Naive thymus-derived CD4-positive, alpha-beta T cell (primary cell): ENCODE measurements around the gene MALAT1. TPM values are rescaled to one million over a fixed set of nuclear protein-coding genes. Genes with fewer than 3 reads are reported as not detected.
"Not testable (repeated sequence)": the region's sequence is repeated elsewhere in the genome, so short reads cannot be mapped to it uniquely, and the experiment has no call there.

ENCODE experiments used
- ATAC-seq: fragments of 150-1000 bp; cut with Tn5 transposase; 2 replicates; pipeline ENCODE4 v1.10.0; 2021; ENCODE audit warnings: mild to moderate bottlenecking, moderate library complexity
- CTCF ChIA-PET: fragments of 350-600 bp; sonication (Branson Sonifier 250); formaldehyde crosslinking; loops from one replicate; lab custom pipeline; 2021; ENCODE audit warnings: antibody characterized with exemption; lab: Charles Lee
- POLR2A ChIA-PET: fragments of 350-600 bp; sonication (Branson Sonifier 250); formaldehyde crosslinking; loops from one replicate; lab custom pipeline; 2021; ENCODE audit warnings: antibody characterized with exemption, inconsistent platforms; lab: Charles Lee
- DNase-seq, 9 donors: peaks; one replicate each; pipeline versions ENCODE4 v3.0.0 to v3.0.0-alpha.2; 2020 to 2022; ENCODE audit warnings: mixed read lengths in 1 of 9
- H3K27ac ChIP-seq: one replicate; pipeline ENCODE4 v1.7.0; 2013; ENCODE audit warnings: mild to moderate bottlenecking, low read depth, low read length, moderate library complexity
- H3K27me3 ChIP-seq, 2 donors: one replicate each; pipeline ENCODE4 v1.7.0; 2013; ENCODE audit warnings: low read length in 2 of 2, mild to moderate bottlenecking in 2 of 2, moderate library complexity in 2 of 2; ENCODE audit not compliant: control insufficient read depth in 2 of 2, insufficient read depth in 2 of 2
- H3K36me3 ChIP-seq, 3 experiments: 1 replicate in 2 of 3; 2 replicates in 1 of 3; pipeline ENCODE4 v1.7.0; 2013; ENCODE audit warnings: low read length in 3 of 3, mild to moderate bottlenecking in 3 of 3, moderate library complexity in 1 of 3; ENCODE audit not compliant: insufficient read depth in 3 of 3, control insufficient read depth in 2 of 3
- H3K4me1 ChIP-seq, 2 donors: one replicate each; pipeline ENCODE4 v1.7.0; 2013; ENCODE audit warnings: low read length in 2 of 2, mild to moderate bottlenecking in 2 of 2, moderate library complexity in 1 of 2; ENCODE audit not compliant: control insufficient read depth in 2 of 2, insufficient read depth in 2 of 2
- H3K4me3 ChIP-seq: 2 replicates; pipeline ENCODE4 v1.7.0; 2013; ENCODE audit warnings: mild to moderate bottlenecking, low read length
- H3K9me3 ChIP-seq, 3 experiments: 1 replicate in 2 of 3; 2 replicates in 1 of 3; pipeline ENCODE4 v1.7.0; 2013; ENCODE audit warnings: low read length in 3 of 3; ENCODE audit not compliant: control insufficient read depth in 2 of 3
- H3K27ac Mint-ChIP-seq, 9 donors: one replicate each; pipeline ENCODE4 v1.8.0; 2020 to 2022; ENCODE audit warnings: mixed read lengths in 9 of 9, mild to moderate bottlenecking in 8 of 9, moderate library complexity in 5 of 9, inconsistent platforms in 2 of 9
- H3K27me3 Mint-ChIP-seq, 5 donors: one replicate each; pipeline ENCODE4 v1.8.0; 2021 to 2022; ENCODE audit warnings: mixed read lengths in 5 of 5, mild to moderate bottlenecking in 1 of 5
- H3K36me3 Mint-ChIP-seq, 5 donors: one replicate each; pipeline ENCODE4 v1.8.0; 2020 to 2022; ENCODE audit warnings: mixed read lengths in 5 of 5, mild to moderate bottlenecking in 3 of 5, inconsistent platforms in 1 of 5
- H3K4me1 Mint-ChIP-seq, 7 donors: one replicate each; pipeline ENCODE4 v1.8.0; 2020 to 2022; ENCODE audit warnings: mixed read lengths in 7 of 7, mild to moderate bottlenecking in 3 of 7, inconsistent platforms in 1 of 7
- H3K4me3 Mint-ChIP-seq, 10 donors: one replicate each; pipeline ENCODE4 v1.8.0; 2020 to 2022; ENCODE audit warnings: mild to moderate bottlenecking in 10 of 10, mixed read lengths in 10 of 10, moderate library complexity in 6 of 10, inconsistent platforms in 2 of 10
- H3K9me3 Mint-ChIP-seq, 11 donors: one replicate each; pipeline ENCODE4 v1.8.0; 2020 to 2022; ENCODE audit warnings: mixed read lengths in 11 of 11, mild to moderate bottlenecking in 4 of 11, inconsistent platforms in 1 of 11, moderate library complexity in 1 of 11
- intact Hi-C, 2 donors: fragments of 100-400 bp; cut with micrococcal nuclease; formaldehyde crosslinking; loops; one replicate each; pipeline ENCODE4 v1.15.1; 2023
- polyA plus RNA-seq, 2 donors: library from polyadenylated mRNA; unstranded; fragments of 300-500 nt; fragmentation: Illumina TruSeq; gene quantifications; one replicate each; pipeline ENCODE4 v1.2.3, GENCODE V29; 2021
- total RNA-seq, 6 experiments: library from RNA in 5 of 6; stranded (reverse) in 5 of 6; gene quantifications; 1 replicate in 5 of 6; 2 replicates in 1 of 6; pipeline ENCODE4 v1.2.3 and lab custom pipeline; 2021 to 2026

The MALAT1 gene
- total and polyA plus RNA-seq, 7 experiments from 2014 or later, result 734 to 32,234 (median 30,857) TPM

GRCh38 chr11:65470433-65471049, 28.3 kb upstream of the MALAT1 start:
- no peak overlapping the region for H3K4me3 ChIP-seq
- H3K36me3 ChIP-seq, result no peaks in the 10 kb centered on the region
- H3K4me1 Mint-ChIP-seq, result peaks cover 3 to 35% (median 14%) of the 10 kb centered on the region in 7 donors
- H3K36me3 Mint-ChIP-seq, result no peaks in the 10 kb centered on the region
- DNase-seq (no peak), ATAC-seq (no peak)
- ChIA-PET POLR2A (interaction anchor here (0.6 to 18.6 kb wide), 10 partner anchors 9 to 1604 kb away, joined by 3 to 1164 read pairs (median 10); partner anchors contain the start of genes MALAT1 and NEAT1), CTCF (interaction anchor here (0.9 to 3.7 kb wide), 4 partner anchors 10 to 42 kb away, joined by 4 to 42 read pairs (median 13); partner anchors contain the start of gene MALAT1)
- H3K27me3 Mint-ChIP-seq, result no peaks in the 10 kb centered on the region
- H3K4me3 Mint-ChIP-seq, result peak overlapping the region in 6 of 10 donors; percentile 9 to 53 (median 30)
- intact Hi-C loops, result loop anchor here in 1 of 2 donors (1.0 kb wide), 1 partner anchor 40 kb away; no protein-coding TSS in a partner anchor
- no peaks in the 10 kb centered on the region for H3K9me3 ChIP-seq
- peak overlapping the region; percentile 68 to 99 (median 98) for H3K27ac Mint-ChIP-seq
- no peaks in the 10 kb centered on the region for H3K27me3 ChIP-seq
- H3K27ac ChIP-seq, result no peak overlapping the region
- peaks cover 9 to 18% of the 10 kb centered on the region in 2 donors for H3K4me1 ChIP-seq
- no peaks in the 10 kb centered on the region for H3K9me3 Mint-ChIP-seq

DNA sequence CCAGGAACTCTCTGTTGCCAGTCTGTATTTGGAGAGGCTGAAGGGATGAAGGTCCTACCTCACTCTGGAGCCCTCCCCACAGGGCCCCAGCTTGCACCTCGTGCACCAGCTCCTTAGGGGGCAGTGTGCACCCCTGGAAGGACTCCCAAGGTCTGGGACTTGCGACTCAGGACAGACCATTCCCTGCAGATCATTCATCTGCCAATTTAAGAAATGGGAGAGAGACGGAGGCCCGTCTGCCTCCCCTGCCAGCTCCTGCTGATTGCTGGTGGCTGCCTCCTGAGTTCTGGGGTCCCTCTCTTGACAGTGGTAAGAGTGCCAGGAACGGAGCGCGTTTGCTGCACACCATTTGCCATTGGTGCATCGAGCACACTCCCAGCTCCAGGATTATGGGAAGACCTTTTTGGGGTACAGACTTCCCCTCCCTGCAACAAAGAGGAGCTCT, 27.4 kb upstream of the MALAT1 start:
- peak overlapping the region; percentile 33 to 94 (median 84) for H3K4me3 Mint-ChIP-seq
- Histone ChIP-seq H3K4me1 (peaks cover 11 to 21% of the 10 kb centered on the region in 2 donors), H3K36me3 (no peaks in the 10 kb centered on the region), H3K27me3 (no peaks in the 10 kb centered on the region), H3K27ac (peak overlapping the region; percentile 78), H3K4me3 (peak overlapping the region; percentile 15), H3K9me3 (no peaks in the 10 kb centered on the region)
- intact Hi-C loops, result loop anchor here in 1 of 2 donors (1.0 kb wide), 1 partner anchor 39 kb away; no protein-coding TSS in a partner anchor
- H3K36me3 Mint-ChIP-seq, result no peaks in the 10 kb centered on the region
- ChIA-PET POLR2A (interaction anchor here (0.6 to 18.6 kb wide), 24 partner anchors 8 to 693 kb away, joined by 3 to 1164 read pairs (median 5); partner anchors contain the start of genes FRMD8, MALAT1, NEAT1 and PCNX3), CTCF (interaction anchor here (0.6 to 3.7 kb wide), 17 partner anchors 11 to 459 kb away, joined by 3 to 42 read pairs (median 5); partner anchors contain the start of gene MALAT1)
- peak in 2 of 9 donors; percentile 16 to 21 for DNase-seq
- peak; percentile 49 for ATAC-seq
- H3K4me1 Mint-ChIP-seq, result peaks cover 7 to 38% (median 16%) of the 10 kb centered on the region in 7 donors
- H3K27me3 Mint-ChIP-seq, result no peaks in the 10 kb centered on the region
- peak overlapping the region; percentile 97 to 100 (median 98) for H3K27ac Mint-ChIP-seq
- H3K9me3 Mint-ChIP-seq, result no peaks in the 10 kb centered on the region

GRCh38 chr11:65472588-65473277, 26.1 kb upstream of the MALAT1 start:
- H3K36me3 ChIP-seq, H3K27me3 Mint-ChIP-seq, H3K4me3 ChIP-seq, H3K36me3 Mint-ChIP-seq, H3K27me3 ChIP-seq, H3K9me3 ChIP-seq, DNase-seq, H3K9me3 Mint-ChIP-seq, ATAC-seq: not testable (repeated sequence)
- H3K27ac Mint-ChIP-seq, result peak overlapping the region; percentile 97 to 100 (median 98)
- H3K4me3 Mint-ChIP-seq, result peak overlapping the region in 9 of 10 donors; percentile 83 to 94 (median 85)
- POLR2A ChIA-PET, result interaction anchor here (0.5 to 18.6 kb wide), 22 partner anchors 9 to 1993 kb away, joined by 3 to 1164 read pairs (median 5); partner anchors contain the start of genes FRMD8, MALAT1, NEAT1 and PCNX3
- peak overlapping the region; percentile 78 for H3K27ac ChIP-seq
- peaks cover 16 to 26% of the 10 kb centered on the region in 2 donors for H3K4me1 ChIP-seq
- CTCF ChIA-PET, result interaction anchor here (0.6 to 3.7 kb wide), 10 partner anchors 10 to 135 kb away, joined by 3 to 42 read pairs (median 6); partner anchors contain the start of gene MALAT1
- H3K4me1 Mint-ChIP-seq, result peaks cover 11 to 42% (median 21%) of the 10 kb centered on the region in 7 donors
- intact Hi-C loops, result loop anchor here (1.0 to 2.0 kb wide), 5 partner anchors 18 to 90 kb away; partner anchors contain the start of gene SLC25A45 (in 1 of the 2)

DNA sequence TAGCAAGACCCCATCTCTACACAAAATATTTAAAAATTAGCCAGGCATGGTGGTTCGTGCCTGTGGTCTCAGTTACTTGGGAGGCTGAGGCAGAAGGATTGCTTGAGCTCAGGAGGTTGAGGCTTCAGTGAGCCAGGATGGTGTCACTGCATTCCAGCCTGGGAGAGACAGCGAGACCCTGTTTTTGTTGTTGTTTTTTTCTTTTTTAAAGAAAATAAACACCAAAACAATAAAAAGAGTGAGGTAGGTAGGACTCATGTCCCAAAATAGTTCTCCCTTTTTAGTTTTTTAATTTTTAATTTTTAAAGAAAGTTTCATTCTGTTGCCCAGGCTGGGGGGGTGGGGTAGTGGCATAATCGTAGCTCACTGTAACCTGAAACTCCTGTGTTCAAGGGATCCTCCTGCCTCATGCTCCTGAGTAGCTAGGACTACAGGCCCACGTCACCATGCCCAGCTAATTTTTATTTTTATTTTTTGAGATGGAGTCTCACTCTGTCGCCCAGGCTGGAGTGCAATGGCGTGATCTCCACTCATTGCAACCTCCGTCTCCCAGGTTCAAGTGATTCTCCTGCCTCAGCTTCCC, 25.5 kb upstream of the MALAT1 start:
- Mint-ChIP-seq H3K36me3 (no peaks in the 10 kb centered on the region), H3K9me3 (no peaks in the 10 kb centered on the region), H3K27ac (peak overlapping the region in 7 of 9 donors; percentile 22 to 100 (median 97)), H3K27me3 (no peaks in the 10 kb centered on the region), H3K4me1 (peaks cover 11 to 40% (median 23%) of the 10 kb centered on the region in 7 donors), H3K4me3 (no peak overlapping the region)
- intact Hi-C loops, result loop anchor here in 1 of 2 donors (2.0 kb wide), 1 partner anchor 19 kb away; no protein-coding TSS in a partner anchor
- no peak overlapping the region for H3K27ac ChIP-seq
- ChIA-PET POLR2A (interaction anchor here (0.9 to 18.6 kb wide), 9 partner anchors 8 to 57 kb away, joined by 3 to 1164 read pairs (median 12); partner anchors contain the start of genes MALAT1 and NEAT1), CTCF (interaction anchor here (0.6 to 3.7 kb wide), 6 partner anchors 24 to 135 kb away, joined by 5 to 42 read pairs (median 10); partner anchors contain the start of gene MALAT1)
- H3K4me1 ChIP-seq, result peaks cover 16 to 26% of the 10 kb centered on the region in 2 donors
- H3K36me3 ChIP-seq, result no peaks in the 10 kb centered on the region
- H3K4me3 ChIP-seq, result no peak overlapping the region
- ATAC-seq (no peak), DNase-seq (no peak)
- H3K9me3 ChIP-seq, result no peaks in the 10 kb centered on the region
- H3K27me3 ChIP-seq, result no peaks in the 10 kb centered on the region

- Mint-ChIP-seq H3K36me3 (no peaks in the 10 kb centered on the region), H3K9me3 (peaks cover 0 to 2% (median 0%) of the 10 kb centered on the region in 11 donors), H3K4me1 (peaks cover 11 to 41% (median 23%) of the 10 kb centered on the region in 7 donors), H3K4me3 (peak overlapping the region in 4 of 10 donors; percentile 25 to 52 (median 40)), H3K27ac (peak overlapping the region; percentile 49 to 95 (median 69)), H3K27me3 (no peaks in the 10 kb centered on the region)
- Histone ChIP-seq H3K9me3 (no peaks in the 10 kb centered on the region), H3K27me3 (no peaks in the 10 kb centered on the region), H3K4me3 (no peak overlapping the region), H3K27ac (no peak overlapping the region), H3K4me1 (peaks cover 16 to 30% of the 10 kb centered on the region in 2 donors), H3K36me3 (no peaks in the 10 kb centered on the region)
- DNase-seq (no peak), ATAC-seq (no peak)
- ChIA-PET CTCF (interaction anchor here (0.8 kb wide), 1 partner anchor 18 kb away, joined by 3 read pairs; no protein-coding TSS in a partner anchor), POLR2A (interaction anchor here (0.6 to 18.6 kb wide), 8 partner anchors 10 to 117 kb away, joined by 3 to 1164 read pairs (median 4); partner anchors contain the start of genes MALAT1 and NEAT1)
- intact Hi-C loops, result no loop called here
Observed at GRCh38 chr11:65474864-65475263, 24.0 kb upstream of the MALAT1 start.
